ENCODE results near the gene DELE1.

DNA sequence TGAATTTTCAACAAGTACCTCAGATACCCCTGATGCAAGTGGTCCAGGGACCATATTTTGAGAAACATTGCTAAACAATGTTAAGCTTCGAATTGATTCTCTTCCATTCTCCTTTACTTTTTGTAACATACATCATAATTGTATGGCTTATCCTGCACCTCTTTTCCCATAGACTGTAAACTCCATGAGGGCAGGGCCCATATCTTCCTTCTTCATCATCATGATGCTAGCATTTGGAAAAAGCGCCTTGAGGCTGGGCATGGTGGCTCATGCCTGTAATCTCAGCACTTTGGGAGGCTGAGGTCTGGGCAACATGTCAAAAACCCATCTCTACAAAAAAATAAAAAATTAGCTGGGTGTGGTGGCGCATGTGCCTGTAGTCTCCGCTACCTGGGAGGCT lies 14.5 kb upstream of the DELE1 start:
- TF ChIP-seq, protein P1, sequence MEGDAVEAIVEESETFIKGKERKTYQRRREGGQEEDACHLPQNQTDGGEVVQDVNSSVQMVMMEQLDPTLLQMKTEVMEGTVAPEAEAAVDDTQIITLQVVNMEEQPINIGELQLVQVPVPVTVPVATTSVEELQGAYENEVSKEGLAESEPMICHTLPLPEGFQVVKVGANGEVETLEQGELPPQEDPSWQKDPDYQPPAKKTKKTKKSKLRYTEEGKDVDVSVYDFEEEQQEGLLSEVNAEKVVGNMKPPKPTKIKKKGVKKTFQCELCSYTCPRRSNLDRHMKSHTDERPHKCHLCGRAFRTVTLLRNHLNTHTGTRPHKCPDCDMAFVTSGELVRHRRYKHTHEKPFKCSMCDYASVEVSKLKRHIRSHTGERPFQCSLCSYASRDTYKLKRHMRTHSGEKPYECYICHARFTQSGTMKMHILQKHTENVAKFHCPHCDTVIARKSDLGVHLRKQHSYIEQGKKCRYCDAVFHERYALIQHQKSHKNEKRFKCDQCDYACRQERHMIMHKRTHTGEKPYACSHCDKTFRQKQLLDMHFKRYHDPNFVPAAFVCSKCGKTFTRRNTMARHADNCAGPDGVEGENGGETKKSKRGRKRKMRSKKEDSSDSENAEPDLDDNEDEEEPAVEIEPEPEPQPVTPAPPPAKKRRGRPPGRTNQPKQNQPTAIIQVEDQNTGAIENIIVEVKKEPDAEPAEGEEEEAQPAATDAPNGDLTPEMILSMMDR (IDR thresholded peaks at IDR 0.05) = no peak
- TF ChIP-seq POLR2A (IDR thresholded peaks at IDR 0.05) = no peak

Measured in lower leg skin (tissue), 3 donors.